Measurements from ENCODE around the gene CXCR4.

CXCR4 gene

GRCh38 chr2:136131484-136131960 lies 13.6 kb upstream of the CXCR4 start:
- DNase-seq = peak; percentile 50

GRCh38 chr2:136130511-136130910 lies 12.6 kb upstream of the CXCR4 start:
- DNase-seq = no peak

GRCh38 chr2:136130045-136130444 lies 12.1 kb upstream of the CXCR4 start:
- DNase-seq = no peak

- DNase-seq = peak; percentile 50
Measured at GRCh38 chr2:136129601-136130000, 11.7 kb upstream of the CXCR4 start.

GRCh38 chr2:136128905-136129304 lies 11.0 kb upstream of the CXCR4 start:
- no peak for DNase-seq

- DNase-seq = no peak
Measured at GRCh38 chr2:136128366-136128765, 10.4 kb upstream of the CXCR4 start.

- no peak for DNase-seq
Measured at GRCh38 chr2:136127356-136127755, 9.4 kb upstream of the CXCR4 start.

GRCh38 chr2:136126421-136126926 lies 8.5 kb upstream of the CXCR4 start:
- DNase-seq = no peak

GRCh38 chr2:136126021-136126420 lies 8.1 kb upstream of the CXCR4 start:
- DNase-seq = no peak

GRCh38 chr2:136125236-136125635 lies 7.3 kb upstream of the CXCR4 start:
- DNase-seq = no peak

GRCh38 chr2:136124805-136125204 lies 6.9 kb upstream of the CXCR4 start:
- no peak for DNase-seq

GRCh38 chr2:136122661-136123060 lies 4.7 kb upstream of the CXCR4 start:
- no peak for DNase-seq

GRCh38 chr2:136121204-136121910 lies 3.4 kb upstream of the CXCR4 start:
- no peak for DNase-seq

- DNase-seq = no peak
Measured at GRCh38 chr2:136119717-136120675, 2.0 kb upstream of the CXCR4 start.

GRCh38 chr2:136118819-136119716 lies 1.1 kb upstream of the CXCR4 start:
- DNase-seq = peak; percentile 75

GRCh38 chr2:136117391-136117841 lies 533 bp downstream of the CXCR4 start:
- DNase-seq = peak; percentile 62

- peak; percentile 76 for DNase-seq
Measured at GRCh38 chr2:136116813-136117390, 1.0 kb downstream of the CXCR4 start.

GRCh38 chr2:136116151-136116812 lies 1.7 kb downstream of the CXCR4 start:
- peak; percentile 70 for DNase-seq

GRCh38 chr2:136115183-136115761 lies 2.7 kb downstream of the CXCR4 start:
- no peak for DNase-seq

GRCh38 chr2:136114382-136114781 lies 3.6 kb downstream of the CXCR4 start:
- DNase-seq = no peak
